H54 (cell line): Measurements from ENCODE around the gene DDIT4.

ENCODE experiments used
- DNase-seq: peaks from one replicate; pipeline ENCODE4 v3.0.0; 2011; ENCODE audit warnings: low spot score, mixed read lengths; ENCODE audit not compliant: insufficient read length
- FAIRE-seq: peaks from 3 replicates; lab custom pipeline; 2011; peaks lifted over from hg19 to GRCh38; lab: Jason Lieb, UNC
- POLR2A ChIP-seq: IDR thresholded peaks from 2 replicates; pipeline ENCODE4 v1.6.1; 2011; ENCODE audit warnings: low read depth, mild to moderate bottlenecking, low read length

DDIT4 gene

GRCh38 chr10:72257051-72257892 lies 16.5 kb upstream of the DDIT4 start:
- no peak for DNase-seq
- no peak for TF ChIP-seq POLR2A
- no peak for FAIRE-seq

DNA sequence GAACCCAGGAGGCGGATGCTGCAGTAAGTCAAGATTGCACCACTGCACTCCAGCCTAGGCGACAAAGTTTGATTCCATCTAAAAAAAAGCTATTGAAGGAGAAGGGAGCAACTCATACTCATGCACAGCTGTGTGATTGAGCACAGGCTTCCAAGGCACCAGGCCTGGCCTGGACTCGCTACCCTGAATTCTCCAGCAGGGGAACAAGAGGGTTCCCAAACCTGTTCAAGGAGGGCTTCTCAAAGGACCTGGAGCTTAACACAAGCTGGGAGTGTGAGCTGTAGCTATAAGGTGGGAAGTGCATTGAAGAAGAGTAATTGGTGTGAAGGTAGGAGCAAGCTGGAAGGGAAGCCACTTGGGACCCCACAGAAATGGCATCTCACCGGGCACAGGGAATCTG lies 15.1 kb upstream of the DDIT4 start:
- no peak for FAIRE-seq
- TF ChIP-seq POLR2A: no peak
- no peak for DNase-seq

GRCh38 chr10:72259491-72260238 lies 14.1 kb upstream of the DDIT4 start:
- DNase-seq: no peak
- no peak for TF ChIP-seq POLR2A
- FAIRE-seq: no peak

DNA sequence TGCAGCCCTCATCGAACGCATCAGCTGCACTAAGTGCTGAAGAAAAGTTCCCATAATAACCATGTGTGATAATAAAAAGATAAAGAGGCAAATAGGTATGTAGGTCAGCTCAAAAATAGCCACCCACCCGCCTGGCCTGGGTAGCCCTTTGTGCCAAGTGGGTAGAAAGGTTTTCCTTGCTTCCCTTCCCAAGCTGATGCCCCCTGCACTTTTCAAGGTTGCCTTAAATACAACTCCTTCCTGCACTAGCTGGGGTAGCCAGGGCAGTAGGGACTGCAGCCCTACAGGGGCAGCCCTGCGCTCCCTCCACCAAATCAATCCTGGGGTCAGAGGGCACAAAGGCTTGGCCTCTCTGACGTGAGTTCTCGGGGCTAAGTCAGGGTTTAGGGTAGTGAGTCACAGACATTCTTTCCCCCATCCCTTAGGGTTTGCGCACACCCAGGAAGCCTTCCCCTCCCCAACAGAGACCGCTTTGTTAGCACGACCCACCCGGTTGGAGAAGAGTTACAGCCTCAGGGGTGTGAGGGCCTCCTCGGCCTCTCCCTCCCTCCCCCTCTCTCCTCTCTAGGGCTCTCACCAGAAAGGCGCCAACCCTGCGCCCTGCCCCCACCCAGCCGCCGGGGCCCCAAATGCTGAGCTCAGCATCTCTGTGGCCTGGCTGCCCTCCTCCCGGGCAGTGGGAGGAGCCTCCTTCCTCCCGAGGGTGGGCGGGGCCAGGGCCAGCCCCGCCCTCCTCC lies 13.3 kb upstream of the DDIT4 start:
- FAIRE-seq (no peak), DNase-seq (peak; percentile 92)
- TF ChIP-seq POLR2A: no peak

- FAIRE-seq (no peak), DNase-seq (no peak)
- no peak for TF ChIP-seq POLR2A
These were observed 12.5 kb upstream of the DDIT4 start for GRCh38 chr10:72260976-72261783.

- DNase-seq (no peak), FAIRE-seq (no peak)
- no peak for TF ChIP-seq POLR2A
These were observed 11.8 kb upstream of the DDIT4 start for GRCh38 chr10:72261784-72262404.

DNA sequence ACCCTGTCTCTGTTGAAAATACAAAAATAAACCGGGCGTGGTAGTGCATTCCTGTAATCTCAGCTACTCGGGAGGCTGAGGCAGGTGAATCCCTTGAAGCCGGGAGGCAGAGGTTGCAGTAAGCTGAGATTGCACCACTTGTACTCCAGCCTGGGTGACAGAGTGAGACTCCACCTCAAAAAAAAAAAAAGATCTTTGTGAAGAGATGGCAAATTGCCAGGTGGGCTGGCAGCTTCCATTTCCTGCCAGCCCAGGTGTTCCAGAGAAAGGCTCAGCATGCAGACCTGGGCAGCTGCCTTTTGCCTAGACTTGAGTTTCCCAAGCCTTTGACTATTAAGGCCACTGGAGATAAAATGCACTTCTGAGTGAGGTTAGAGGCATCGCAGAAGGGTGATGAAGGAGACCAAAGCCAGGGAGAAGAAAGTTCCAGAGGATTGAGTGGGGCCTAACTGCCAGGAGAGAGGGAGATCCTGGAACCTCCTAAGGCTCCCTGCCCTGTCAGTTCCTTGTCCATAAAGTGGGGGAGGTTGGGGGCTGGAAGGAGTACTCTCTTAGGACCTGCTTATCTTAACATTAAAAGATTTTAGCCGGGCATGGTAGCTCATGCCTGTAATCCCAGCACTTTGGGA lies 10.0 kb upstream of the DDIT4 start:
- TF ChIP-seq POLR2A: no peak
- FAIRE-seq: no peak
- no peak for DNase-seq

DNA sequence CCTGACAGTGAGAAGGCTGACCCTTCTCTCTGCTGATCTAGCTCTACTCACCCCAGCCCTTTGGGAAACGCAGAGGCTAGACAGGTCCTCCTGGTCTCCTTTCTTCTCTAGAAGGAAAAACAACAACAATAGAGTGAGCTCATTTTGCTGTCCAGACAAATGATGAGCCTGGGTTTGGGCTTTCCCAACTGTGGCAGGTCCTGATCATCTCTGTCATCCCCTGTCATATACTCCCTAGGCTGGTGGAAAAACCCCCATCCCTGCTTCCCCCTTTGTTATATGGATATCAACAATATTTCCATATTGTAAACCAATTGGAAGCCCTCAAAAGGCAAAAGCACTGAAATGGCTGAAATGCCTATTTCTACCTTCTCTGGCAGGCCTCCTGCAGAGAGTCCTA lies 9.2 kb upstream of the DDIT4 start:
- no peak for FAIRE-seq
- TF ChIP-seq POLR2A: no peak
- no peak for DNase-seq

DNA sequence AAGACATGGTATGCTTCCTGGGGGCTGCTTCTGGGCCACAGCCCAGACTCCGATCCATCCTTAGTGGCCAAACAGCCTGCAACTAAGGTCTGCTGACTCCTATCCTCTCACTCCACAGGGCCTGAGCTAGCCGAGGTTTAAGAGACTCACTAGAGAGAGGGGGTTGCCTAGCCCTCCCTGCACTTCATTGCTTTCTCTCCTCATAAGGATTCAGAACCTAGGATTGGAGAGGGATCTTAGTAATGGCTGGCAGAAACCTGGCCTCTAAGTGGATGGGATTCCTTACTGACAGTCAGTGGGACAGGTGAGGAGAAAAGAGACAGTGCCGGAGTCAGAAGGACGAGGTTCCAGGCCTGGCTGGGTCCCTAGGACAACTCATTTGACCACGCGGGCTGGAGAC lies 8.2 kb upstream of the DDIT4 start:
- no peak for DNase-seq
- no peak for FAIRE-seq
- TF ChIP-seq POLR2A: no peak

DNA sequence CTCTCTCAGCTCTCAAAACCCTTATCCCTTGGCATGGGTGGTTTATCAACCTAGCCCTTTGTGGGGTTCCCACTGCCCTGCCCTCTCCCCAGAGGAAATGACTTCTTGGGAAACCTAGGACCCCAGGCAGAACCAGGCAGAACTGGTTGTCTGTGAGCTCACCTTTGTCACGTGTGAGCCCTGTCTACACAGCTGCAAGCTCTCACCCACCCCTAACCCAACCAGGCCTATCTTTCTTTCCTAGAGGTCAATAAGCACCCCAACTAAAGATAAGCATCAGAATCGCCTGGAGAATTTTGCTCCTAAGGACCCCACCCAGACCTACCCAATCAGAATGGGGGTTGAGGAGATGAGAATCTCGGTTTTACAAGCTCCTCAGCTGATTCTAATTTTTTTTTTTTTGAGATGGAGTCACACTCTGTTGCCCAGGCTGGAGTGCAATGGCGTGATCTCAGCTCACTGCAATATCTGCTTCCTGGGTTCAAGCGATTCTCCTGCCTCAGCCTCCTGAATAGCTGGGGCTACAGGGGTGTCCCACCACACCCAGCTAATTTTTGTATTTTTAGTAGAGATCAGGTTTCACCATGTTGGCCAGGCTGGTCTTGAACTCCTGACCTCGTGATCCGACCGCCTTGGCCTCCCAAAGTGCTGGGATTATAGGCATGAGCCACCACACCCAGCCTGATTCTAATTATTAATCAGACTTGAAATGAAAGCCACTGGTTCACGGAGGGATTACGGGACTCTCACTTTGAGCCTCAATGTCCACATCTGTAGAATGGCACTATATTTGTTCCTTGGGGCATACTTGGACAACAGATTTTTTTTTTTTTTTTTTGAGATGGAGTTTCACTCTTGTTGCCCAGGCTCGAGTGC lies 7.5 kb upstream of the DDIT4 start:
- FAIRE-seq: no peak
- no peak for DNase-seq
- no peak for TF ChIP-seq POLR2A

- no peak for TF ChIP-seq POLR2A
- no peak for DNase-seq
- no peak for FAIRE-seq
These were observed 6.3 kb upstream of the DDIT4 start for GRCh38 chr10:72267381-72267780.
